SU-DHL-6 (cell line): Measurements from ENCODE around the gene BAK1.

Source experiments
- CTCF ChIP-seq: fragments of 200-600 bp; sonication (generic); IDR thresholded peaks from one replicate; pipeline ENCODE4 v1.5.1; 2017; ENCODE audit warnings: antibody characterized with exemption, mild to moderate bottlenecking, low read length, moderate library complexity; ENCODE audit not compliant: insufficient read depth, poor library complexity, severe bottlenecking
- EZH2phosphoT487 ChIP-seq: fragments of 200-600 bp; sonication (generic), shearing (Covaris generic); conservative IDR thresholded peaks from 2 replicates; pipeline ENCODE4 v1.6.1; 2018; ENCODE audit warnings: mild to moderate bottlenecking, antibody characterized with exemption, low read length, moderate library complexity, mixed read lengths

GRCh38 chr6:33584700-33585402 lies 4.8 kb upstream of the BAK1 start:
- TF ChIP-seq CTCF (no peak), EZH2phosphoT487 (no peak)
